MM.1S (cell line): Measurements from ENCODE around the gene NUMB.

Source experiments
- EZH2 ChIP-seq: fragments of 300-600 bp; sonication (generic); optimal IDR thresholded peaks from 2 replicates; pipeline ENCODE3; 2017; ENCODE audit warnings: low read depth, mild to moderate bottlenecking, antibody characterized with exemption, low read length, mixed read lengths
- EZH2phosphoT487 ChIP-seq: fragments of 300-600 bp; sonication (generic); IDR thresholded peaks from 2 replicates; pipeline ENCODE4 v1.6.1; 2018; ENCODE audit warnings: antibody characterized with exemption, low read length
- TF ChIP-seq, protein P1 (sequence below): fragments of 300-600 bp; sonication (generic); IDR thresholded peaks from 2 replicates; pipeline ENCODE4 v1.5.1; 2016; ENCODE audit warnings: antibody characterized with exemption, low read length, mixed read lengths

DNA sequence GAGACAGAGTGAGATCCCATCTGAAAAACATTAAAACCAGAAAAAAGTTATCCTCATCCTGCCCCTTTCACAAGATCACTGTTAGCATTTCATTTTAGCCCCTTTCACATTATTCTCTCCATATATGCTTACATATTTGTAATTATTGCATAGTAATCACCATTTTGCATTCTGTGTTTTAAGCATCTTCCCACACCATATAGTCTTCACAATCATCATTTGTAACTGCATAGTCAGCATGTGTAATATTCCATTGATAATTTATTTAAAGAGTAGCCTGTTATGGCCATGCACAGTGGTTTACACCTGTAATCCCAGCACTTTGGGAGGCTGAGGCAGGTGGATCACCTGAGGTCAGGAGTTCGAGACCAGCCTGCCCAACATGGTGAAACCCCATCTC lies 209.2 kb downstream of the NUMB start:
- TF ChIP-seq, protein P1, sequence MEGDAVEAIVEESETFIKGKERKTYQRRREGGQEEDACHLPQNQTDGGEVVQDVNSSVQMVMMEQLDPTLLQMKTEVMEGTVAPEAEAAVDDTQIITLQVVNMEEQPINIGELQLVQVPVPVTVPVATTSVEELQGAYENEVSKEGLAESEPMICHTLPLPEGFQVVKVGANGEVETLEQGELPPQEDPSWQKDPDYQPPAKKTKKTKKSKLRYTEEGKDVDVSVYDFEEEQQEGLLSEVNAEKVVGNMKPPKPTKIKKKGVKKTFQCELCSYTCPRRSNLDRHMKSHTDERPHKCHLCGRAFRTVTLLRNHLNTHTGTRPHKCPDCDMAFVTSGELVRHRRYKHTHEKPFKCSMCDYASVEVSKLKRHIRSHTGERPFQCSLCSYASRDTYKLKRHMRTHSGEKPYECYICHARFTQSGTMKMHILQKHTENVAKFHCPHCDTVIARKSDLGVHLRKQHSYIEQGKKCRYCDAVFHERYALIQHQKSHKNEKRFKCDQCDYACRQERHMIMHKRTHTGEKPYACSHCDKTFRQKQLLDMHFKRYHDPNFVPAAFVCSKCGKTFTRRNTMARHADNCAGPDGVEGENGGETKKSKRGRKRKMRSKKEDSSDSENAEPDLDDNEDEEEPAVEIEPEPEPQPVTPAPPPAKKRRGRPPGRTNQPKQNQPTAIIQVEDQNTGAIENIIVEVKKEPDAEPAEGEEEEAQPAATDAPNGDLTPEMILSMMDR: no peak
- TF ChIP-seq EZH2: no peak
- TF ChIP-seq EZH2phosphoT487: no peak
